ENCODE measurements around the gene TLL1.

- no peak for TF ChIP-seq CTCF (IDR thresholded peaks at IDR 0.05)
- no peak for TF ChIP-seq POLR2AphosphoS5 (IDR thresholded peaks at IDR 0.05; ENCODE audit: insufficient read depth in 1 of 2, low read depth in 1 of 2)
- no peak for TF ChIP-seq POLR2A (IDR thresholded peaks at IDR 0.05)
These were observed 33.3 kb upstream of the TLL1 start for GRCh38 chr4:165839615-165840333.

Data from vagina (tissue), 2 donors.